GM18505 (cell line): ENCODE data around the gene LRRFIP1.
"Not testable (repeated sequence)": the region's sequence is repeated elsewhere in the genome, so short reads cannot be mapped to it uniquely, and the experiment has no call there.

ENCODE experiments used
- ATAC-seq: cut with Tn5 transposase; IDR thresholded peaks from one replicate; pipeline ENCODE4 v1.9.1; 2021; ENCODE audit not compliant: unreplicated experiment
- POLR2A ChIP-seq: IDR thresholded peaks from 4 replicates; pipeline ENCODE4 v1.6.1; 2011; ENCODE audit warnings: borderline replicate concordance; ENCODE audit not compliant: insufficient read depth, insufficient read length; ENCODE audit errors: extremely low read depth

Gene LRRFIP1

DNA sequence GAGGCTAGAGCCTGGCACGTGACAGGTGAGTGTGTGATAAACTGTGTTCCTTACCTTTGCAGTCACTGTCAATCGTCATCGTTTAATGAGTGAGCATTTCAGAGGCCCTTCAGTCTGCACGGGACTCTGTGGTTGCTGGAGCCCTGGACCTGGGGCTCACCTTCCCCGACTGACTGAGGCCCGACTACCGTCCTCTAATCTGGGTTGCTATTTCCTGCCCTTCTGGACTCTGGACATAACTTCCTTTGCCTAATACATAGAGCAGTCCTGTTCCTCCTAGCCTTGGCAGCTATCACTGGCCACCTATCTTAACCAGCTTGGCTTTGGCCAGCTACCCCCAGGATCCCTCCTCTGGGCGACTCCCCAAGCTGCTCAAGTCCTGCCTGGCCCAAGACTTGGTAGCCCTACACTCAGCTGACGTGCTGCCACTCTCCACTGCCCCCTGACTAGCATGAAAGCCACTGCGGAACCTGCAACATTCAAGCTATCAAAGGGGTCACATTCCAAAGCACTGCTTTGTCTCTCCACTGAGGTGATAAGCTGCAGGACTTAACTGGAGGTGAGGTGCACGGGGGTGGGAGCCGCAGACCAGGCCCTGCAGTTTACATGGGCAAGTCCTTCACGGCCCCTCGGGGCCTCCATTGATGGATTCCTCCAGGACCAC, 25.8 kb upstream of the LRRFIP1 start:
- no peak for ATAC-seq

GRCh38 chr2:237602409-237602808, 25.0 kb upstream of the LRRFIP1 start:
- no peak for TF ChIP-seq POLR2A
- ATAC-seq: no peak

More for the DNA sequence above, 25.8 kb upstream of the LRRFIP1 start:
- no peak for TF ChIP-seq POLR2A

GRCh38 chr2:237603049-237603717, 24.2 kb upstream of the LRRFIP1 start:
- ATAC-seq: no peak
- no peak for TF ChIP-seq POLR2A

- peak; percentile 59 for ATAC-seq
- TF ChIP-seq POLR2A: no peak
Measured at GRCh38 chr2:237603718-237604362, 23.5 kb upstream of the LRRFIP1 start.

DNA sequence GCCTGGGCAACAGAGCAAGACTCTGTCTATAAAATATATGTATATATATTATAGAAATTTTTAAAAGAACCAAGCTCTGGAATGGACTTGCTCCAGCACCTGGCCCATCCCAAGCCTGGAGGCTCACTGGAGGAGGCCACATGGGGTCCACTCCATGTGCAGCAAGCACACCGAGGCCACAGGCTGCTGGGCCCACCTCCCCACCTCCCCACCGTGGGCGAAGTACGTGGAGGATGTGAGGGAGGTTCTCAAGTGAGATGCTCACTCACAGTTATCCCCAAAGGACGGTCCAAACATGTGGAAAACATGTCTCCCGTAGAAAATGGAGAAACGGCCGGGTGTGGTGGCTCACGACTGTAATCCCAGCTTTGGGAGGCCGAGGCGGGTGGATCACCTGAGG, 23.0 kb upstream of the LRRFIP1 start:
- no peak for TF ChIP-seq POLR2A
- no peak for ATAC-seq

- ATAC-seq: no peak
- TF ChIP-seq POLR2A: no peak
Measured at GRCh38 chr2:237604960-237605359, 22.4 kb upstream of the LRRFIP1 start.

GRCh38 chr2:237606522-237606921, 20.9 kb upstream of the LRRFIP1 start:
- ATAC-seq: not testable (repeated sequence)

- ATAC-seq: no peak
- no peak for TF ChIP-seq POLR2A
Measured at GRCh38 chr2:237612527-237613357, 14.6 kb upstream of the LRRFIP1 start.

DNA sequence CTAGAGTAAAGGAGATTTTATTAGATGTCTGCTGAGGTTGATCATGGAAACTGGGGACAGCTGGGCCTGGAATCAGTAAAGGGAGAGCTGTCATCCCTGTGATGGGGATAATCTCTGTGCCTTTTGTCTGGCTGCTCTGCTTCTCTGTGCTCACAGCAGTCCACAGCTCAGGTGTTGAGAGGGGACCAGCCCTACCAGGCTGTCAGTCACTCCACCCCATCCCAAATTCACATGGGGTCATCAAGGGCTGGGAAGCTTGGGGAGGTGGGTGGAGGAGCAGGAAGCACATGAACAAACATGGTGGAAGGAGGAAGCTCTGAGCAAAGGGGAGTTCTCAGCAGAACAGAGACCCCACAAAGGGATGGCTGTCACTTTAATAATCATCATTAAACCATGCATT, 13.7 kb upstream of the LRRFIP1 start:
- no peak for ATAC-seq
- no peak for TF ChIP-seq POLR2A

DNA sequence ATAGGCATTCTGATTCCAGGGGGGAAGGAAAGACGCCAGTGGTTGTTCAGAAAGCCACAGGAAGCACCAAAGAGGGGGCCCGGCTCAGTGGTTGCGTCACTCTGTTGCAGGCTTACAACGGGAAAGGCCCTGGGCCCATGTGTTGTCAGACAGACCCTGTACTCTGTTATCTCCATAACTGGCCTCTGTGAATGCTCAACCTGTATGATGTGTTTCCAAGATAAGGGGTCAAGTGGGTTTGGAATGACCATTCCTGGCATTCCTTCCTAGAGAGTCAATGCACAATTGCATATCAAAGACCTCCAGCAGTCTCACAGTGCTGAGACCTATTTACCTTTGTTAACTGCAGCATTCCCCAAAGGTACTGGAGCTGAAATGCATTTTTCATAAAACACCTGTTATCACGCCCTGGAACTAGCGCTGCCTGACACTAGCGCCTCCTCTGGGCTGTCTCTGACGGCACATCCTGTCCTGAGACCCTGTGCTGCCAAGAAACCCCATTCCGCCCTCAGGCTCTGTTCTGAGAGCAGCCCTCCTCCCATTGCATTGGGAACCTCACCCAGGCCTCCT, 13.2 kb upstream of the LRRFIP1 start:
- TF ChIP-seq POLR2A: no peak
- no peak for ATAC-seq

GRCh38 chr2:237615631-237616249, 11.6 kb upstream of the LRRFIP1 start:
- no peak for TF ChIP-seq POLR2A
- ATAC-seq: no peak

GRCh38 chr2:237616373-237616733, 11.0 kb upstream of the LRRFIP1 start:
- ATAC-seq: no peak
- no peak for TF ChIP-seq POLR2A
